ENCODE data around the gene ARHGAP26.

Gene ARHGAP26

GRCh38 chr5:142852416-142853198 lies 82.4 kb downstream of the ARHGAP26 start:
- no peak for DNase-seq

GRCh38 chr5:142853682-142854081 lies 83.5 kb downstream of the ARHGAP26 start:
- no peak for DNase-seq

GRCh38 chr5:142856269-142856782 lies 86.1 kb downstream of the ARHGAP26 start:
- DNase-seq: no peak

GRCh38 chr5:142857405-142857804 lies 87.2 kb downstream of the ARHGAP26 start:
- no peak for DNase-seq

- no peak for DNase-seq
Observed at GRCh38 chr5:142859037-142859436, 88.9 kb downstream of the ARHGAP26 start.

GRCh38 chr5:142860270-142860669 lies 90.1 kb downstream of the ARHGAP26 start:
- no peak for DNase-seq

GRCh38 chr5:142861011-142861410 lies 90.8 kb downstream of the ARHGAP26 start:
- no peak for DNase-seq

- no peak for DNase-seq
Observed at GRCh38 chr5:142862594-142862993, 92.4 kb downstream of the ARHGAP26 start.

- DNase-seq: no peak
Observed at GRCh38 chr5:142863856-142864255, 93.7 kb downstream of the ARHGAP26 start.

GRCh38 chr5:142864290-142865260 lies 94.4 kb downstream of the ARHGAP26 start:
- DNase-seq: no peak

- DNase-seq: no peak
Observed at GRCh38 chr5:142865631-142866030, 95.5 kb downstream of the ARHGAP26 start.

- DNase-seq: peak; percentile 40
Observed at GRCh38 chr5:142866563-142867275, 96.5 kb downstream of the ARHGAP26 start.

GRCh38 chr5:142869886-142870285 lies 99.7 kb downstream of the ARHGAP26 start:
- DNase-seq: no peak

- DNase-seq: no peak
Observed at GRCh38 chr5:142870532-142871362, 100.6 kb downstream of the ARHGAP26 start.

GRCh38 chr5:142871363-142872193 lies 101.4 kb downstream of the ARHGAP26 start:
- no peak for DNase-seq

- DNase-seq: no peak
Observed at GRCh38 chr5:142872217-142872616, 102.0 kb downstream of the ARHGAP26 start.

GRCh38 chr5:142872795-142873194 lies 102.6 kb downstream of the ARHGAP26 start:
- no peak for DNase-seq

GRCh38 chr5:142873831-142874230 lies 103.7 kb downstream of the ARHGAP26 start:
- DNase-seq: no peak

- DNase-seq: no peak
Observed at GRCh38 chr5:142874540-142874939, 104.4 kb downstream of the ARHGAP26 start.

GRCh38 chr5:142875936-142876335 lies 105.8 kb downstream of the ARHGAP26 start:
- no peak for DNase-seq

- no peak for DNase-seq
Observed at GRCh38 chr5:142876817-142877216, 106.6 kb downstream of the ARHGAP26 start.
